ENCODE data around the gene MEIS3.

GRCh38 chr19:47433121-47433520 lies 13.8 kb upstream of the MEIS3 start:
- TF ChIP-seq CTCF (IDR thresholded peaks at IDR 0.05): no peak
- no peak for TF ChIP-seq POLR2A (IDR thresholded peaks at IDR 0.05)
